SK-N-SH treated with all-trans-retinoic acid at 6 μM for 48 hours (cell line): ENCODE data around the gene LRRC75A.
"Not testable (repeated sequence)": the region's sequence is repeated elsewhere in the genome, so short reads cannot be mapped to it uniquely, and the experiment has no call there.

Experiments used
- ATAC-seq: fragments of 200-7000 bp; cut with Tn5 transposase; 3 replicates; pipeline ENCODE4 v1.9.1; 2020; ENCODE audit warnings: mild to moderate bottlenecking, moderate library complexity
- ARNTL ChIP-seq: fragments of 450-650 bp; formaldehyde crosslinking; IDR thresholded peaks from 2 replicates; pipeline ENCODE4 v1.5.0; 2020; ENCODE audit warnings: low read depth, mild to moderate bottlenecking, moderate library complexity, borderline replicate concordance
- BACH2 ChIP-seq: fragments of 250-450 bp; sonication (Bioruptor Pico); IDR thresholded peaks from 2 replicates; pipeline ENCODE4 v1.9.0; 2021; ENCODE audit warnings: mild to moderate bottlenecking, borderline replicate concordance
- CSDC2 ChIP-seq: fragments of 250-450 bp; sonication (Bioruptor Pico); IDR thresholded peaks from 2 replicates; pipeline ENCODE4 v1.5.0; 2020; ENCODE audit warnings: mild to moderate bottlenecking, moderate library complexity
- CSRNP3 ChIP-seq: fragments of 250-450 bp; sonication (Bioruptor Pico); IDR thresholded peaks from 2 replicates; pipeline ENCODE4 v1.5.1; 2021; ENCODE audit warnings: mild to moderate bottlenecking, moderate library complexity
- ESRRG ChIP-seq: fragments of 250-450 bp; sonication (Bioruptor Pico); IDR thresholded peaks from 2 replicates; pipeline ENCODE4 v1.6.1; 2021; ENCODE audit warnings: mild to moderate bottlenecking
- GLIS3 ChIP-seq: fragments of 250-450 bp; sonication (Bioruptor Pico); IDR thresholded peaks from 2 replicates; pipeline ENCODE4 v1.5.0; 2020; ENCODE audit warnings: mild to moderate bottlenecking, moderate library complexity
- ISL1 ChIP-seq: fragments of 250-450 bp; sonication (Bioruptor Pico); IDR thresholded peaks from 2 replicates; pipeline ENCODE4 v2.1.2; 2022; ENCODE audit warnings: mild to moderate bottlenecking, moderate library complexity
- PATZ1 ChIP-seq: fragments of 250-450 bp; sonication (Bioruptor Pico); IDR thresholded peaks from 2 replicates; pipeline ENCODE4 v1.8.0; 2020; ENCODE audit warnings: mild to moderate bottlenecking, moderate library complexity, borderline replicate concordance
- RARB ChIP-seq: fragments of 250-450 bp; sonication (Bioruptor Pico); IDR thresholded peaks from 2 replicates; pipeline ENCODE4 v1.8.0; 2021; ENCODE audit warnings: mild to moderate bottlenecking, moderate library complexity
- SNAI2 ChIP-seq: fragments of 250-450 bp; sonication (Bioruptor Pico); IDR thresholded peaks from 2 replicates; pipeline ENCODE4 v1.5.0; 2020; ENCODE audit warnings: mild to moderate bottlenecking, moderate library complexity
- TOX ChIP-seq: fragments of 250-450 bp; sonication (Bioruptor Pico); IDR thresholded peaks from 2 replicates; pipeline ENCODE4 v1.8.0; 2021; ENCODE audit warnings: mild to moderate bottlenecking, moderate library complexity, borderline replicate concordance
- TSHZ2 ChIP-seq: fragments of 250-450 bp; sonication (Bioruptor Pico); IDR thresholded peaks from 2 replicates; pipeline ENCODE4 v1.5.0; 2020; ENCODE audit warnings: mild to moderate bottlenecking, moderate library complexity
- ZFP3 ChIP-seq: fragments of 250-450 bp; sonication (Bioruptor Pico); IDR thresholded peaks from 2 replicates; pipeline ENCODE4 v1.5.0; 2020; ENCODE audit warnings: mild to moderate bottlenecking, moderate library complexity
- ZFP30 ChIP-seq: fragments of 450-650 bp; formaldehyde crosslinking; IDR thresholded peaks from 2 replicates; pipeline ENCODE4 v1.5.0; 2022; ENCODE audit warnings: mild to moderate bottlenecking, moderate library complexity
- ZNF565 ChIP-seq: fragments of 450-650 bp; formaldehyde crosslinking; conservative IDR thresholded peaks from 2 replicates; pipeline ENCODE4 v1.5.0; 2020; ENCODE audit warnings: low read depth, mild to moderate bottlenecking, moderate library complexity
- ZNF70 ChIP-seq: fragments of 450-650 bp; formaldehyde crosslinking; IDR thresholded peaks from 2 replicates; pipeline ENCODE4 v1.5.0; 2020; ENCODE audit warnings: mild to moderate bottlenecking, moderate library complexity
- ZNF8 ChIP-seq: fragments of 450-650 bp; formaldehyde crosslinking; IDR thresholded peaks from 2 replicates; pipeline ENCODE4 v1.5.0; 2020; ENCODE audit warnings: mild to moderate bottlenecking, moderate library complexity
- TF ChIP-seq, protein P1 (sequence below): fragments of 250-450 bp; sonication (Bioruptor Pico); IDR thresholded peaks from 2 replicates; pipeline ENCODE4 v1.5.1; 2020; ENCODE audit warnings: low read depth, mild to moderate bottlenecking, moderate library complexity
- TF ChIP-seq, protein P2 (sequence below): fragments of 250-450 bp; sonication (Bioruptor Pico); IDR thresholded peaks from 2 replicates; pipeline ENCODE4 v1.8.0; 2021; ENCODE audit warnings: low read depth, mild to moderate bottlenecking, moderate library complexity, borderline replicate concordance

The LRRC75A gene

DNA sequence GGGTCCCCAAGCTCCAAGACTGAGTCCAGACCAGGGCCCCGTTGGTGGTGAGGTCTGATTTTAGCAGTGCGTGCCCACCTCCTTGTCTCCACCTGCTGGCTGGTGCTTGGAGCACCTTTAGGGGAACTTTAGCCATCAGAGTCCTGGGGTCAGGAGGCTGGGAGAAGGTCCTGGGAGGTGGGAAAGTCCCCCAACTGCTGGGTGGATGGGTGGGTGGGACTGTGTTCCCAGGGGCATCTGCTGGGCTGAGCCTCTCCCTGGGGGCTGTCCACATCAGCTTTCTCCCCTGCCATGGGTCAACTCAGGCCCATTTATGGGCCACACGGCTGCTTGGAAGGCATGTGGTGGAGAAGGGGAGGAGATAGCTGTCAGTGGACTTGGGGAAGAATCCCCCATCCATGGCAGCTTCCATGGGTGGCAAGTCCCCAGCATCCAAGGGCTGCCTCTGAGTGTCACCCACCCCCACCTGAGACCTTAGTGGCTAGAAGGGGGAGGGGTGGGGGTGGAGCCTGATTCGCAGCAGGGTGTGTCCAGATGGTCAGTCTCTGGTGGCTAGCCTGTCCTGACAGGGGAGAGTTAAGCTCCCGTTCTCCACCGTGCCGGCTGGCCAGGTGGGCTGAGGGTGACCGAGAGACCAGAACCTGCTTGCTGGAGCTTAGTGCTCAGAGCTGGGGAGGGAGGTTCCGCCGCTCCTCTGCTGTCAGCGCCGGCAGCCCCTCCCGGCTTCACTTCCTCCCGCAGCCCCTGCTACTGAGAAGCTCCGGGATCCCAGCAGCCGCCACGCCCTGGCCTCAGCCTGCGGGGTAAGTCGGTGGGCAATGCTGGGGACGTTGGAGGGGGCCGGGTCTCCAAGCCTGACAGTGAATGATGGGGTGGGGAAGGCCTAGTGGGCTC is 76.7 kb downstream of the LRRC75A start, which contains the start of gene TRPV2:
TSS of gene TRPV2 (plus strand) at position 541 of the 894 bp plus-strand sequence. CDS start 2,098 bp downstream, outside the sequence.
- ATAC-seq = no peak
- TF ChIP-seq ISL1 (no peak), ZNF565 (CRISPR knock-in tag) (no peak), CSDC2 (no peak), ZFP30 (CRISPR knock-in tag) (no peak), ZFP3 (CRISPR knock-in tag) (no peak), ARNTL (CRISPR knock-in tag) (no peak), GLIS3 (CRISPR knock-in tag) (no peak), BACH2 (CRISPR knock-in tag) (no peak), ZNF8 (CRISPR knock-in tag) (no peak), TSHZ2 (CRISPR knock-in tag) (no peak), TOX (no peak), CSRNP3 (CRISPR knock-in tag) (no peak), ZNF70 (CRISPR knock-in tag) (no peak), RARB (CRISPR knock-in tag) (no peak), SNAI2 (CRISPR knock-in tag) (no peak)
- TF ChIP-seq, protein P1, sequence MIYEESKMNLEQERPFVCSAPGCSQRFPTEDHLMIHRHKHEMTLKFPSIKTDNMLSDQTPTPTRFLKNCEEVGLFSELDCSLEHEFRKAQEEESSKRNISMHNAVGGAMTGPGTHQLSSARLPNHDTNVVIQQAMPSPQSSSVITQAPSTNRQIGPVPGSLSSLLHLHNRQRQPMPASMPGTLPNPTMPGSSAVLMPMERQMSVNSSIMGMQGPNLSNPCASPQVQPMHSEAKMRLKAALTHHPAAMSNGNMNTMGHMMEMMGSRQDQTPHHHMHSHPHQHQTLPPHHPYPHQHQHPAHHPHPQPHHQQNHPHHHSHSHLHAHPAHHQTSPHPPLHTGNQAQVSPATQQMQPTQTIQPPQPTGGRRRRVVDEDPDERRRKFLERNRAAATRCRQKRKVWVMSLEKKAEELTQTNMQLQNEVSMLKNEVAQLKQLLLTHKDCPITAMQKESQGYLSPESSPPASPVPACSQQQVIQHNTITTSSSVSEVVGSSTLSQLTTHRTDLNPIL (CRISPR knock-in tag) = no peak

DNA sequence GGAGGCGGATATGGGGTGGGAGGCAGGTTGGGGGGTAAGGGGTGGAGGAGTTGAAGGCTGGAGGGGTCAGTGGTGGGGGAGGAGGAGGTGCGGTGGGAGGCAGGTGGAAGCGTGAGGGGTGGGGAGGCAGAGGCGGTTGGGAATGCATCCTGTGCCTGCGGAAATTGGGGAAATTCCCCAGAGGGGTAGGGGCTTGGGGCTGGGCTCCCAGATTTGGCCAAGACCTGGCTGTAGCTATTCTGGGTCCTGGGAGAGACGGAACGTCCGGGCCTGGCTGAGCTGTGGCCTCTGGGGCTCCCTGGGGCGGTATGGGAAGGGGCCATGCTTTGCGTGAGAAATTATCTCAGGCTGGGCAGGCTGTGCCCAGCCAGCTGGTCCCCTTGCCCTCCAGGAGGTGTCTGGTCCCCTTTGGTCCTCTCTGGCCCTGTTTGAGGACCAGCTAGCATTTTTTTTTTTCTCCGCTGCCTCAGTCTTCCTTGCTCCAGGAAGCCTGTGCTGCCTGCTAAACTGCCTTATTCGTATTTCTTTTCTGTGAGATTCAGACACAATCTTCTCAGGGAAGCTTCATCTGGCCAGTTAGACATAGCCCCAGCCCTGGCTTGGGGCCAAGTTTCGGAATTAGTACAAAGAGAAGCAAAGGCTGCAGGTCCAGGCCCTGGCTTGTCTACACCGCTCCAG is 83.9 kb downstream of the LRRC75A start:
- ATAC-seq = peak; percentile 65
- TF ChIP-seq ZFP3 (CRISPR knock-in tag) (no peak), ZNF565 (CRISPR knock-in tag) (no peak), ZNF8 (CRISPR knock-in tag) (no peak), ISL1 (no peak), BACH2 (CRISPR knock-in tag) (no peak), ZFP30 (CRISPR knock-in tag) (no peak)
- TF ChIP-seq, protein P2, sequence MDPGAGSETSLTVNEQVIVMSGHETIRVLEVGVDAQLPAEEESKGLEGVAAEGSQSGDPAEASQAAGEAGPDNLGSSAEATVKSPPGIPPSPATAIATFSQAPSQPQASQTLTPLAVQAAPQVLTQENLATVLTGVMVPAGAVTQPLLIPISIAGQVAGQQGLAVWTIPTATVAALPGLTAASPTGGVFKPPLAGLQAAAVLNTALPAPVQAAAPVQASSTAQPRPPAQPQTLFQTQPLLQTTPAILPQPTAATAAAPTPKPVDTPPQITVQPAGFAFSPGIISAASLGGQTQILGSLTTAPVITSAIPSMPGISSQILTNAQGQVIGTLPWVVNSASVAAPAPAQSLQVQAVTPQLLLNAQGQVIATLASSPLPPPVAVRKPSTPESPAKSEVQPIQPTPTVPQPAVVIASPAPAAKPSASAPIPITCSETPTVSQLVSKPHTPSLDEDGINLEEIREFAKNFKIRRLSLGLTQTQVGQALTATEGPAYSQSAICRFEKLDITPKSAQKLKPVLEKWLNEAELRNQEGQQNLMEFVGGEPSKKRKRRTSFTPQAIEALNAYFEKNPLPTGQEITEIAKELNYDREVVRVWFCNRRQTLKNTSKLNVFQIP (CRISPR knock-in tag) = no peak
- TF ChIP-seq, all 23 proteins: peak for 0

DNA sequence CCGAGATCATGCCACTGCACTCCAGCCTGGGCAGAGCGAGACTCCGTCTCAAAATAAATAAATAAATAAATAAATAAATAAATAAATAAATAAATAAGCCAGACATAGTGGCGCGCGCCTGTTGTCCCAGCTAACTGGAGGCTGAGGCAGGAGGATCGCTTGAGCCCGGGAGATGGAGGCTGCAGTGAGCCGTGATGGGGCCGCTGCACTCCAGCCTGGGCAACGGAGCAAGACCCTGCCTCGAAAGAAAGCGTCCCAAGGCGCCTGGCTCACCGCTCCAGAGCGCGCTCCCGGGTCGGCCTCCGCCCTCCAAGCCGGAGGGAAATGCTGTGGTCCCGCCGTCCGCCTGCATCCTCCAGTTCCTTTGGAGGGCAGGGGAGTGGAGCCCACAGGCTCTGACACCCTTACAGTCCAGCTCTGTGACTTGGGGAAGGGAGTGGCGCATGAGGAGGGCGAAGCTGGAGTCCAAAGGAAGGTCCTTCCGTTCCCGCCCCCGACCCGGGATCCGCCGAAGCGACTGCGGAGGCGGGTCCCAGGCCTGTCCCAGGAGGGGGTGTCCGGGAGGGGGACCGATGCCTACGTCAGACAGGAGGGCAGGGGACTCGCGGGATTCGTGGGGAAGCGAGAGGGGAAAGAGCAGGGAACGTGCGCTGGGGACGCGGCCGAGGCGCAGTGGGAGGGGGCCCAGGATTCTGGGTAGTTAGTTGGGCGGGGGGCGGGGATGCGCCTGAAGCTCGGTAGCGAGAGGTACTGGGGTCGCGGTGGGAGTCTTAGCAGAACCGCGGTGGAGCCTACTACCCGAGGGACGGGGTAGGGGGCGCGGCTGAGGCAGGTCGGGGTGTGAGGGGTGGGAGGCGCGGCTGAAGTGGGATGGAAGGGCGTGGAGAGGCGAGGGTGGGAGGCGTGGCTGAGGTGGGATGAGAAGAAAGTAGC is 85.0 kb downstream of the LRRC75A start:
- peak; percentile 75 for ATAC-seq
- TF ChIP-seq, protein P1 (CRISPR knock-in tag) = no peak
- TF ChIP-seq PATZ1 (peak; percentile 40; the same call in 1 of the 2 replicates), RARB (CRISPR knock-in tag) (no peak), ESRRG (CRISPR knock-in tag) (0 out of 2 replicates have a peak, but pooled peaks have one; percentile 28)
- TF ChIP-seq, protein P2 (CRISPR knock-in tag) = no peak

DNA sequence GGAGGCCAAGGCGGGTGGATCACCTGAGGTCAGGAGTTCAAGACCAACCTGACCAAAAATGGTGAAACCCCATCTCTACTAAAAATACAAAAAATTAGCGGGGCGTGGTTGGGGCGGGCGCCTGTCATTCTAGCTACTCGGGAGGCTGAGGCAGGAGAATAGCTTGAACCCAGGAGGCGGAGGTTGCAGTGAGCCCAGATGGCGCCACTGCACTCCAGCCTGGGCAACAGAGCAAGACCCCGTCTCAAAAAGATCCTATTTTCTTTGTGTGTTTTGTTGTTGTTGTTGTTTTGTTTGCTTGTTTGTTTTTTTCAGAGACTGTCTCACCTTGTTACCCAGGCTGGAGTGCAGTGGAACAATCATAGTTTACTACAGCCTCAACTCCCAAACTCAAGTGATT is 88.1 kb downstream of the LRRC75A start:
- not testable (repeated sequence) for ATAC-seq
